Trophoblast cell (in vitro differentiated cells and primary cell): ENCODE data around the gene FAM32A.
A peak's percentile ranks its signal among the peaks of the same experiment; 100 is the strongest.

Experiments used
- DNase-seq, 2 donors: peaks; one replicate each; pipeline ENCODE4 v3.0.0-alpha.2; 2016
- H2AFZ ChIP-seq: 2 replicates; pipeline ENCODE4 v1.6.1; 2013; ENCODE audit warnings: low read length, moderate library complexity, mild to moderate bottlenecking; ENCODE audit not compliant: insufficient read depth, poor library complexity
- H2AK5ac ChIP-seq: 2 replicates; pipeline ENCODE4 v1.6.1; 2013; ENCODE audit warnings: mild to moderate bottlenecking, low read length
- H2BK120ac ChIP-seq: 2 replicates; pipeline ENCODE4 v1.6.1; 2013; ENCODE audit warnings: low read length, mild to moderate bottlenecking, moderate library complexity; ENCODE audit not compliant: insufficient read depth, poor library complexity
- H2BK12ac ChIP-seq: 2 replicates; pipeline ENCODE4 v1.6.1; 2013; ENCODE audit warnings: mild to moderate bottlenecking, low read length, moderate library complexity
- H2BK5ac ChIP-seq: 2 replicates; pipeline ENCODE4 v1.6.1; 2013; ENCODE audit warnings: low read length, low read depth, moderate library complexity, mild to moderate bottlenecking; ENCODE audit not compliant: poor library complexity
- H3K14ac ChIP-seq: 2 replicates; pipeline ENCODE4 v1.6.1; 2013; ENCODE audit warnings: mild to moderate bottlenecking, low read length
- H3K18ac ChIP-seq: 2 replicates; pipeline ENCODE4 v1.6.1; 2013; ENCODE audit warnings: mild to moderate bottlenecking, low read length
- H3K23ac ChIP-seq: 2 replicates; pipeline ENCODE4 v1.6.1; 2013; ENCODE audit warnings: low read length
- H3K27ac ChIP-seq: 2 replicates; pipeline ENCODE4 v1.5.1; 2013; ENCODE audit warnings: low read depth, mild to moderate bottlenecking, inconsistent platforms, low read length, moderate library complexity
- H3K27me3 ChIP-seq: 2 replicates; pipeline ENCODE4 v1.6.1; 2013; ENCODE audit warnings: inconsistent platforms, mild to moderate bottlenecking, low read length, moderate library complexity; ENCODE audit not compliant: insufficient read depth
- H3K36me3 ChIP-seq, 2 experiments: 1 replicate in 1 of 2; 2 replicates in 1 of 2; pipeline ENCODE4 v1.6.1; 2013; ENCODE audit warnings: low read length in 2 of 2, mild to moderate bottlenecking in 2 of 2, moderate library complexity in 1 of 2; ENCODE audit not compliant: insufficient read depth in 2 of 2, control insufficient read depth in 1 of 2
- H3K4ac ChIP-seq: 2 replicates; pipeline ENCODE4 v1.6.1; 2013; ENCODE audit warnings: low read depth, mild to moderate bottlenecking, low read length, moderate library complexity
- H3K4me1 ChIP-seq, 2 experiments: 1 replicate in 1 of 2; 2 replicates in 1 of 2; pipeline ENCODE4 v1.6.1; 2013; ENCODE audit warnings: low read length in 2 of 2, mild to moderate bottlenecking in 2 of 2, moderate library complexity in 1 of 2; ENCODE audit not compliant: insufficient read depth in 2 of 2, control insufficient read depth in 1 of 2
- H3K4me2 ChIP-seq: 2 replicates; pipeline ENCODE4 v1.6.1; 2013; ENCODE audit warnings: inconsistent platforms, mild to moderate bottlenecking, low read length, moderate library complexity
- H3K4me3 ChIP-seq: 2 replicates; pipeline ENCODE4 v1.5.1; 2013; ENCODE audit warnings: mild to moderate bottlenecking, low read depth, low read length, inconsistent platforms
- H3K79me1 ChIP-seq: one replicate; pipeline ENCODE4 v1.6.1; 2013; ENCODE audit warnings: low read length
- H3K79me2 ChIP-seq: 2 replicates; pipeline ENCODE4 v1.6.1; 2013; ENCODE audit warnings: low read length, mild to moderate bottlenecking; ENCODE audit not compliant: control insufficient read depth, insufficient read depth, poor library complexity
- H3K9ac ChIP-seq: 2 replicates; pipeline ENCODE4 v1.6.1; 2013; ENCODE audit warnings: mild to moderate bottlenecking, low read length
- H3K9me3 ChIP-seq: 2 replicates; pipeline ENCODE4 v1.6.1; 2013; ENCODE audit warnings: low read depth, mild to moderate bottlenecking, control low read depth, inconsistent platforms, low read length; ENCODE audit not compliant: insufficient read depth
- H4K12ac ChIP-seq: 2 replicates; pipeline ENCODE4 v1.6.1; 2013; ENCODE audit warnings: low read depth, mild to moderate bottlenecking, low read length, moderate library complexity
- H4K8ac ChIP-seq: 2 replicates; pipeline ENCODE4 v1.6.1; 2013; ENCODE audit warnings: low read depth, mild to moderate bottlenecking, low read length, moderate library complexity
- H4K91ac ChIP-seq: one replicate; pipeline ENCODE4 v1.6.1; 2013; ENCODE audit warnings: low read depth, mild to moderate bottlenecking, low read length, moderate library complexity
- WGBS: extraction: QIAGEN DNeasy Blood & Tissue Kit; methylation state at CpG from one replicate; pipeline ENCODE4 v1.1.7; 2013; ENCODE audit warnings: missing lambda C conversion rate; ENCODE audit not compliant: insufficient read length, insufficient coverage; ENCODE audit errors: extremely low coverage; 5-methylcytosine and 5-hydroxymethylcytosine counted together

Gene FAM32A

GRCh38 chr19:16216744-16217670 is 31.8 kb downstream of the FAM32A start:
- Histone ChIP-seq H2BK12ac (no peak overlapping the region), H3K9me3 (peaks cover 3% of the 10 kb centered on the region), H2BK5ac (no peak overlapping the region), H3K14ac (no peak overlapping the region), H3K4me2 (no peak overlapping the region), H3K4me1 (no peaks in the 10 kb centered on the region), H3K27me3 (no peaks in the 10 kb centered on the region), H4K12ac (no peak overlapping the region), H3K23ac (no peak overlapping the region), H3K4ac (no peak overlapping the region), H2BK120ac (no peak overlapping the region), H3K27ac (no peak overlapping the region), H3K18ac (no peak overlapping the region), H3K4me3 (peak overlapping the region; percentile 9), H2AFZ (no peak overlapping the region), H2AK5ac (no peak overlapping the region), H3K36me3 (peaks cover 20 to 24% of the 10 kb centered on the region in 2 experiments), H4K91ac (no peak overlapping the region), H3K79me1 (no peaks in the 10 kb centered on the region), H4K8ac (no peak overlapping the region), H3K9ac (no peak overlapping the region), H3K79me2 (no peaks in the 10 kb centered on the region)
- DNase-seq: no peak
- no CpG with 5 or more reads among the region's 13 CpGs for WGBS

- Histone ChIP-seq H3K4me3 (no peak overlapping the region), H3K23ac (no peak overlapping the region), H3K36me3 (peaks cover 20 to 28% of the 10 kb centered on the region in 2 experiments), H3K79me1 (no peaks in the 10 kb centered on the region), H2BK12ac (no peak overlapping the region), H3K79me2 (no peaks in the 10 kb centered on the region), H3K14ac (no peak overlapping the region), H4K8ac (no peak overlapping the region), H2BK5ac (no peak overlapping the region), H4K12ac (no peak overlapping the region), H2AFZ (no peak overlapping the region), H2BK120ac (no peak overlapping the region), H3K4me2 (no peak overlapping the region), H3K27ac (no peak overlapping the region), H3K4me1 (no peaks in the 10 kb centered on the region), H2AK5ac (no peak overlapping the region), H3K9me3 (peaks cover 3% of the 10 kb centered on the region), H4K91ac (no peak overlapping the region), H3K9ac (no peak overlapping the region), H3K27me3 (no peaks in the 10 kb centered on the region), H3K18ac (no peak overlapping the region), H3K4ac (no peak overlapping the region)
- WGBS: no CpG with 5 or more reads among the region's 16 CpGs
- DNase-seq: no peak
Measured at GRCh38 chr19:16217716-16218451, 32.7 kb downstream of the FAM32A start.

- no peaks in the 10 kb centered on the region for H3K79me1 ChIP-seq
- no peak overlapping the region for H2BK12ac ChIP-seq
- H3K4me1 ChIP-seq: no peaks in the 10 kb centered on the region
- peaks cover 29 to 30% of the 10 kb centered on the region in 2 experiments for H3K36me3 ChIP-seq
- peaks cover 3% of the 10 kb centered on the region for H3K9me3 ChIP-seq
- no peak overlapping the region for H3K4me2 ChIP-seq
- no peak overlapping the region for H4K91ac ChIP-seq
- H3K27ac ChIP-seq: no peak overlapping the region
- H3K23ac ChIP-seq: no peak overlapping the region
- no peak overlapping the region for H3K4ac ChIP-seq
- no peak overlapping the region for H2AK5ac ChIP-seq
- no peak overlapping the region for H3K14ac ChIP-seq
- no peak overlapping the region for H3K9ac ChIP-seq
- H3K27me3 ChIP-seq: no peaks in the 10 kb centered on the region
- H3K18ac ChIP-seq: no peak overlapping the region
- no peak overlapping the region for H2AFZ ChIP-seq
- DNase-seq: no peak
- no peak overlapping the region for H2BK5ac ChIP-seq
- H4K8ac ChIP-seq: no peak overlapping the region
- WGBS: no CpG with 5 or more reads among the region's 2 CpGs
- H3K79me2 ChIP-seq: no peaks in the 10 kb centered on the region
- no peak overlapping the region for H4K12ac ChIP-seq
- H3K4me3 ChIP-seq: no peak overlapping the region
- no peak overlapping the region for H2BK120ac ChIP-seq
Measured at GRCh38 chr19:16218851-16219250, 33.6 kb downstream of the FAM32A start.

GRCh38 chr19:16222806-16223205 is 37.6 kb downstream of the FAM32A start:
- no peaks in the 10 kb centered on the region for H3K27me3 ChIP-seq
- WGBS: no CpG with 5 or more reads among the region's 3 CpGs
- H2BK12ac ChIP-seq: no peak overlapping the region
- H3K9me3 ChIP-seq: no peaks in the 10 kb centered on the region
- H3K18ac ChIP-seq: no peak overlapping the region
- H3K9ac ChIP-seq: no peak overlapping the region
- DNase-seq: no peak
- no peaks in the 10 kb centered on the region for H3K79me2 ChIP-seq
- no peak overlapping the region for H3K14ac ChIP-seq
- H3K4me1 ChIP-seq: no peaks in the 10 kb centered on the region
- no peak overlapping the region for H4K12ac ChIP-seq
- H2AK5ac ChIP-seq: no peak overlapping the region
- no peak overlapping the region for H3K4me3 ChIP-seq
- H3K23ac ChIP-seq: no peak overlapping the region
- no peak overlapping the region for H4K8ac ChIP-seq
- H3K79me1 ChIP-seq: no peaks in the 10 kb centered on the region
- no peak overlapping the region for H3K27ac ChIP-seq
- no peak overlapping the region for H4K91ac ChIP-seq
- no peak overlapping the region for H2BK120ac ChIP-seq
- no peak overlapping the region for H2AFZ ChIP-seq
- peaks cover 48 to 52% of the 10 kb centered on the region in 2 experiments for H3K36me3 ChIP-seq
- no peak overlapping the region for H3K4me2 ChIP-seq
- no peak overlapping the region for H2BK5ac ChIP-seq
- no peak overlapping the region for H3K4ac ChIP-seq
